CD4-positive, alpha-beta T cell treated with Interleukin-2 at 100 ng/mL for 4 hours (primary cell): Measurements from ENCODE around the gene GPC1.

Source experiments
- DNase-seq: peaks from one replicate; pipeline ENCODE4 v3.0.0-alpha.2; 2020; ENCODE audit warnings: low spot score

Gene GPC1

GRCh38 chr2:240397924-240398645 is 37.4 kb upstream of the GPC1 start:
- DNase-seq = no peak

- no peak for DNase-seq
Measured at GRCh38 chr2:240398661-240399267, 36.7 kb upstream of the GPC1 start.

- DNase-seq = no peak
Measured at GRCh38 chr2:240399419-240400324, 35.8 kb upstream of the GPC1 start.

GRCh38 chr2:240400371-240401161 is 34.9 kb upstream of the GPC1 start:
- DNase-seq = no peak

- DNase-seq = no peak
Measured at GRCh38 chr2:240401308-240401707, 34.2 kb upstream of the GPC1 start.

GRCh38 chr2:240401781-240402551 is 33.5 kb upstream of the GPC1 start:
- no peak for DNase-seq

GRCh38 chr2:240402566-240403272 is 32.7 kb upstream of the GPC1 start:
- DNase-seq = no peak

GRCh38 chr2:240403396-240404104 is 31.9 kb upstream of the GPC1 start:
- DNase-seq = no peak

- DNase-seq = no peak
Measured at GRCh38 chr2:240404174-240404852, 31.1 kb upstream of the GPC1 start.

- DNase-seq = no peak
Measured at GRCh38 chr2:240405133-240405532, 30.3 kb upstream of the GPC1 start.

- no peak for DNase-seq
Measured at GRCh38 chr2:240405684-240406313, 29.7 kb upstream of the GPC1 start.

GRCh38 chr2:240407090-240407489 is 28.4 kb upstream of the GPC1 start:
- no peak for DNase-seq

GRCh38 chr2:240410004-240410403 is 25.5 kb upstream of the GPC1 start:
- no peak for DNase-seq

- DNase-seq = no peak
Measured at GRCh38 chr2:240410808-240411207, 24.7 kb upstream of the GPC1 start.

- no peak for DNase-seq
Measured at GRCh38 chr2:240411261-240412160, 24.0 kb upstream of the GPC1 start.

- no peak for DNase-seq
Measured at GRCh38 chr2:240412211-240412861, 23.1 kb upstream of the GPC1 start.
